ENCODE data around the gene CACNB2.
A peak's percentile ranks its signal among the peaks of the same experiment; 100 is the strongest.

The CACNB2 gene

DNA sequence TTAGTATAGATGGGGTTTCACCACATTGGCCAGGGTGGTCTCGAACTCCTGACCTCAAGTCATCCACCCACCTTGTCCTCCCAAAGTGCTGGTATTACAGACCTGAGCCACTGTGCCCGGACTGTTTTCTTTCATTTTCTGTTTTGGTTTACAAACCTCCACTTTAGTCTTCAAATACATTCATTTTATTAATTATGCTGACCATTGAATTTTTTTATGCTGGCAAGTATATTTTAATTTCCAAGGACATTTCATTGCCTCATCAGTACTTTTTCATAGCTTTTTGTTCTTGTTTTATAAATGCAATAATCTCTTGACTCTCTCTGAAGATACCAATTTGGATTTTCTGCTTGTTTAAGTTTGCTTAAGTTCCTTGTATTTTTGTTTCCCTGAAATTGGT is 170.5 kb downstream of the CACNB2 start:
- no peak overlapping the region for H3K27ac ChIP-seq
- CTCF ChIA-PET: no interaction called here
- POLR2A ChIA-PET (ENCODE audit: low non-redundant PET): no interaction called here
- no peak for DNase-seq (ENCODE audit: low spot score)
- TF ChIP-seq, protein P1, sequence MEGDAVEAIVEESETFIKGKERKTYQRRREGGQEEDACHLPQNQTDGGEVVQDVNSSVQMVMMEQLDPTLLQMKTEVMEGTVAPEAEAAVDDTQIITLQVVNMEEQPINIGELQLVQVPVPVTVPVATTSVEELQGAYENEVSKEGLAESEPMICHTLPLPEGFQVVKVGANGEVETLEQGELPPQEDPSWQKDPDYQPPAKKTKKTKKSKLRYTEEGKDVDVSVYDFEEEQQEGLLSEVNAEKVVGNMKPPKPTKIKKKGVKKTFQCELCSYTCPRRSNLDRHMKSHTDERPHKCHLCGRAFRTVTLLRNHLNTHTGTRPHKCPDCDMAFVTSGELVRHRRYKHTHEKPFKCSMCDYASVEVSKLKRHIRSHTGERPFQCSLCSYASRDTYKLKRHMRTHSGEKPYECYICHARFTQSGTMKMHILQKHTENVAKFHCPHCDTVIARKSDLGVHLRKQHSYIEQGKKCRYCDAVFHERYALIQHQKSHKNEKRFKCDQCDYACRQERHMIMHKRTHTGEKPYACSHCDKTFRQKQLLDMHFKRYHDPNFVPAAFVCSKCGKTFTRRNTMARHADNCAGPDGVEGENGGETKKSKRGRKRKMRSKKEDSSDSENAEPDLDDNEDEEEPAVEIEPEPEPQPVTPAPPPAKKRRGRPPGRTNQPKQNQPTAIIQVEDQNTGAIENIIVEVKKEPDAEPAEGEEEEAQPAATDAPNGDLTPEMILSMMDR (conservative IDR thresholded peaks at IDR 0.05; ENCODE audit: low read depth): no peak

DNA sequence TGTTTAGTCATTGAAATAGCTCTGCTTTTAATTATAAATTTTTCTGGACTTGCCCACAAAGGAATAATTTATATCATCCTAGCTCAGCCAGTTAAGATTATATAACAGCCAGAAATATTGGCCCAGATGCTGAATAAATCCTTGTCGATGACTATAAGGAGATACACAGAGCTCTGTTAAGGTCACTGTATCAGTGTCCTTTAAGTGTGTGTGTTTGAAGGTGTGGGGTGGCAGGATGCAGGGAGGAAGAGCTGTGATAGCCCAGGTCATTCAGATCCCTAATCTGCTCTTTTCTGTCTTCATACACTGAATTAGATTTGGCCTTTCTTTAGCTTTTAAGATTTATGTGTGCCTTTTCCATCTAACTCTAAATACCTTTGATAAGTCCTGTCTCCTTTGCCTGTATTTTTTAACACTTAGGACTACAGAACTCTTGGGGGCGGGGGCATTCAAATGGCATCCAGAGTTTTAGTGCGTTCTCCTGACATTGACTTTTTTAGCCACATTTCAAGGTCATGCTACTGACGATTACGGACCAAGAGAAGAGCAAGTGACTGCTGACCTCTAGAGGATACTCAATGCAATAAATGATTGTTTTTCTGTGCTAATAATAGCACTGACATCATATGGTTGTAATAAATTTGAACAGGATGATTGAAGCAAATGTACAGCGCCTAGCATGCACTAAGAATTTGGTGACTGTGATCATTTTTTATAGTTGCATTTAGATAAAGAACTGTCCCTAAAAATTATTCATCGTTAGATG is 172.3 kb downstream of the CACNB2 start:
- no peak overlapping the region for H3K27ac ChIP-seq
- ChIA-PET POLR2A (ENCODE audit: low non-redundant PET) (no interaction called here), CTCF (interaction anchor here (0.6 to 0.7 kb wide), 3 partner anchors 34 to 96 kb away, joined by 3 to 5 read pairs (median 4); no protein-coding TSS in a partner anchor)
- peak; percentile 36 for DNase-seq (ENCODE audit: low spot score)
- TF ChIP-seq, protein P1 (conservative IDR thresholded peaks at IDR 0.05; ENCODE audit: low read depth): peak; percentile 40

DNA sequence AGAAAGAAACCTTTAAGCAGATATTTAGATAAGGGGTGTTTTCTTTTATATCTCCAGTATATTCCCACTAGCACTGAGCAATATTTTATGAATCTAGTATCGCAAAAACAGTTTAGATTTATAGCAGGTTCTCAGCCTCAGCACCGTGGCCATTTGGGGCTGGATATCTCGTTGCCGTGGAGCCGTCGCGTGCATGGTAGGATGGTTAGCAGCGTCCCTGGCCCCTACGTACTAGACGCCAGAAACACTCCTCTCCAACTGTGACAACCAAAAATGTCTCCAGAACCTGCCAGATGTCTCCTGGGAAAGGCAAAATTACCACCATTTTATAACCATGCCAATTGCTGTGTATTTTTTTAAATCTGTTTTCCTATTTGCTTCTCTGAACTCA is 172.9 kb downstream of the CACNB2 start:
- CTCF ChIA-PET: interaction anchor here (0.6 to 0.7 kb wide), 2 partner anchors 144 to 1170 kb away, joined by 3 read pairs; no protein-coding TSS in a partner anchor
- POLR2A ChIA-PET (ENCODE audit: low non-redundant PET): no interaction called here
- no peak overlapping the region for H3K27ac ChIP-seq
- TF ChIP-seq, protein P1 (conservative IDR thresholded peaks at IDR 0.05; ENCODE audit: low read depth): no peak
- DNase-seq (ENCODE audit: low spot score): no peak

DNA sequence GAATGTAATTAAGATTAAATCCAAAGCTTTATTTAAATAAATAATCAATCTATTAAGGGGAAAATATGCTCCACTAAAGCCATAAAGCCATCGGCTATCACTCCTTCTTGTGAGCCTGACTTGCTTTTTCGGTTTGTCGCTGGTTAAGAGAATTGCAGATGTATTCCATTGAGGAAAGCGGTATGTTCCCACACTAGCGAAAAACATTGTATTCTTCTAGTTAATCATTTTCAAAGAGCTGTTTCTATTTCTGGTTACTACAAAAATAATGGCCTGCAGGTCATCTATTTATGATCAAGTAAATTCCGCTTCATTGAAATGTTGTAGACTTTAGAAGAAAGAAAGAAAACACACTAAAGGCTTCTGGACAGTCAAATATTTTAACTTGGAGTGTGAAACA is 173.4 kb downstream of the CACNB2 start:
- POLR2A ChIA-PET (ENCODE audit: low non-redundant PET): no interaction called here
- TF ChIP-seq, protein P1 (conservative IDR thresholded peaks at IDR 0.05; ENCODE audit: low read depth): no peak
- H3K27ac ChIP-seq: no peak overlapping the region
- CTCF ChIA-PET: interaction anchor here (0.6 to 0.7 kb wide), 2 partner anchors 145 to 1170 kb away, joined by 3 read pairs; no protein-coding TSS in a partner anchor
- no peak for DNase-seq (ENCODE audit: low spot score)

DNA sequence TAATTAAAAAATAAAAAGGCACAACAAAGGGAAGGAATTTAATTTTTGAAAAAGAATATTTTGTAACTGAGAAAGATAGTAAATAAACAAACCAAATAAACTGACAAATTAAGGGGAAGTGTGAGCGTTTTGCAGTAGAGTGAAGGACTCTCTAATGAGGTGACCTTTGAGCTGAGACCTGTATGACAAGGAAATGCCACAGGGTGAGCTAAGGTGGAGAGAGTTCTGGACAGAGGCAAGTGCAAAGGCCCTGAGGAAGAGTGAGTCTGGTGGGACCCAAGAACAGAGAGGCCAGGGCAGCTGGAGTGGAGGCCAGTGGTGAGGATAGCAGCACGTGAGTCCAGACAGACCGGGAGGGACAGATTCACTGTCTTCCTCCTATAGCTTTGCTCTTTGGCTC is 179.4 kb downstream of the CACNB2 start:
- DNase-seq (ENCODE audit: low spot score): no peak
- ChIA-PET CTCF (interaction anchor here (0.5 kb wide), 1 partner anchor 1400 kb away, joined by 3 read pairs; no protein-coding TSS in a partner anchor), POLR2A (ENCODE audit: low non-redundant PET) (no interaction called here)
- H3K27ac ChIP-seq: no peak overlapping the region
- TF ChIP-seq, protein P1 (conservative IDR thresholded peaks at IDR 0.05; ENCODE audit: low read depth): no peak

DNA sequence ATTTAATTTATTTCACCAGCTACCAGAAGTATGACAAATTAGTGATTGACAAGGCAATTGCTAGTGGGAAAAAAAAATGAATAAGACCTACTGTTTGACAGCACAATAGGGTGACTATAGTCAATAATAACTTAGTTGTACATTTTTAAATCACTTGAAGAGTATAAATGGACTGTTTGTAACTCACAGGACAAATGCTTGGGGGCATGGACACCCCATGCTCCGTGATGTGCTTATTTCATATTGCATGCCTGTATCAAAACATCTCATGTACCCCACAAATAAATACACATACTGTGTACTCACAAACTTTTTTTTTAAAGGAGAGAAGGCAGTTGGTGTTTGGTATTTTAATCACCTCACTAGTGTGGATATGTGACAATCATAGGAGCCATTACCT is 181.1 kb downstream of the CACNB2 start:
- ChIA-PET CTCF (no interaction called here), POLR2A (ENCODE audit: low non-redundant PET) (no interaction called here)
- DNase-seq (ENCODE audit: low spot score): no peak

More for the DNA sequence above, 181.1 kb downstream of the CACNB2 start:
- H3K27ac ChIP-seq: no peak overlapping the region
- TF ChIP-seq, protein P1 (conservative IDR thresholded peaks at IDR 0.05; ENCODE audit: low read depth): no peak

Data from RWPE1 (cell line).